ENCODE results near the gene RAB40B. TPM values are rescaled to one million over a fixed set of nuclear protein-coding genes. Genes with fewer than 3 reads are reported as not detected.

Gene RAB40B
- total and polyA plus RNA-seq, 2 of the 4 experiments (the other 2 are of a cell fraction), result 14.9 to 20.0 TPM

DNA sequence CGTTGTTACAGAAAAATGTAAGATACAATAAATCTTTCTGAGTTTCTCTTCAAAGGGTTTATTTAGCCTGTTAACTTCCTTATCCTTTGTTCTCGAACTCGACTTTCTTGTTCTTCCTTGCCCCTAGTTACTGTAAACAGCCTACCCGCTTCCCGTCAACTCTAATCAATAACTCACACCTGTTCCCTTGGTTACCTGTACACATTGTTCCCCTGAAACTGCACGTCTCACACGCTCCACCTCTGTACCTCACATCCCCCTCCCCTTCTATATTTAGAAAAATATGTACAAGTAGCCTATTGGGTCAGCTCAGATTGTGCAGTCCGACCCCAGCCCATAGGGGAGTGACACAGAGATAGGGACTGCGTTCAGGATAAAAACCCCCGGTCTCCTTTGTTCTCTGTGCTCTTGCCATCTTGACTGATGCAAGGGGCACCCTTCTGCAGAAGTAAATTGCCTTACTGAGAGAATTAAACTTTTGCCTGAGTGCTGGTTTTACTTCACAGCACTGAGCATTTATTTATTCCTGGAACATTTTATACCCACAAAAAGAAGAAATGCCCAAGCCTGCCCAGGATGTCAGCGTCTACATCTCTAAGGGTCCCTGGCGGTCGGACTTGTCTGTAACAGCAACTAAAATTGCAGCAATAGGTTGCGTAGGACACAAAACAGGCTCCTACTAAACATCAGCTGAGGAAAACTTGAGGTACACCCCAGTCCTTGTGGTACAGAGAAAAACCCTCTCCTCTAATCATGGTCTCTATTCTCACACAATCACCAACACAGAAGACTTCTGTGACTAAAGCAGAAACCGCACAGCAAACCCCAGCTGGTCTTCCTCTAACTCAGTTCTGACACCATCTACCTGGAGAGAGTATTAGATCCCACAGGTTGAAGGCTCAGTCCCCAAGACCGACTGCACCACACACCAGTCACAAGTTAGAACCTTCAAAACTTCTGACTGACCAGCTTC lies 61.6 kb downstream of the RAB40B start:
- peaks cover 34% of the 10 kb centered on the region for H3K36me3 ChIP-seq (ENCODE audit: control insufficient read depth, insufficient read depth, low read length)
- H3K27me3 ChIP-seq (ENCODE audit: control insufficient read depth, insufficient read depth, low read length), result no peaks in the 10 kb centered on the region
- TF ChIP-seq RFX5 (IDR thresholded peaks at IDR 0.05; ENCODE audit: low read depth, low read length) (no peak), NFE2L2 (IDR thresholded peaks at IDR 0.05; ENCODE audit: low read depth, low read length) (no peak), SMC3 (IDR thresholded peaks at IDR 0.05; ENCODE audit: low read depth, low read length) (no peak), MAFK (IDR thresholded peaks at IDR 0.05; ENCODE audit: low read depth, low read length) (no peak), BHLHE40 (IDR thresholded peaks at IDR 0.05; ENCODE audit: low read depth, low read length) (no peak), RCOR1 (IDR thresholded peaks at IDR 0.05; ENCODE audit: insufficient replicate concordance, low read length) (no peak), CHD1 (IDR thresholded peaks at IDR 0.05; ENCODE audit: low read depth, low read length) (no peak)
- TF ChIP-seq, protein P1, sequence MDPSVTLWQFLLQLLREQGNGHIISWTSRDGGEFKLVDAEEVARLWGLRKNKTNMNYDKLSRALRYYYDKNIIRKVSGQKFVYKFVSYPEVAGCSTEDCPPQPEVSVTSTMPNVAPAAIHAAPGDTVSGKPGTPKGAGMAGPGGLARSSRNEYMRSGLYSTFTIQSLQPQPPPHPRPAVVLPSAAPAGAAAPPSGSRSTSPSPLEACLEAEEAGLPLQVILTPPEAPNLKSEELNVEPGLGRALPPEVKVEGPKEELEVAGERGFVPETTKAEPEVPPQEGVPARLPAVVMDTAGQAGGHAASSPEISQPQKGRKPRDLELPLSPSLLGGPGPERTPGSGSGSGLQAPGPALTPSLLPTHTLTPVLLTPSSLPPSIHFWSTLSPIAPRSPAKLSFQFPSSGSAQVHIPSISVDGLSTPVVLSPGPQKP (IDR thresholded peaks at IDR 0.05; ENCODE audit: borderline replicate concordance, low read depth, low read length), result no peak
- TF ChIP-seq, protein P2, sequence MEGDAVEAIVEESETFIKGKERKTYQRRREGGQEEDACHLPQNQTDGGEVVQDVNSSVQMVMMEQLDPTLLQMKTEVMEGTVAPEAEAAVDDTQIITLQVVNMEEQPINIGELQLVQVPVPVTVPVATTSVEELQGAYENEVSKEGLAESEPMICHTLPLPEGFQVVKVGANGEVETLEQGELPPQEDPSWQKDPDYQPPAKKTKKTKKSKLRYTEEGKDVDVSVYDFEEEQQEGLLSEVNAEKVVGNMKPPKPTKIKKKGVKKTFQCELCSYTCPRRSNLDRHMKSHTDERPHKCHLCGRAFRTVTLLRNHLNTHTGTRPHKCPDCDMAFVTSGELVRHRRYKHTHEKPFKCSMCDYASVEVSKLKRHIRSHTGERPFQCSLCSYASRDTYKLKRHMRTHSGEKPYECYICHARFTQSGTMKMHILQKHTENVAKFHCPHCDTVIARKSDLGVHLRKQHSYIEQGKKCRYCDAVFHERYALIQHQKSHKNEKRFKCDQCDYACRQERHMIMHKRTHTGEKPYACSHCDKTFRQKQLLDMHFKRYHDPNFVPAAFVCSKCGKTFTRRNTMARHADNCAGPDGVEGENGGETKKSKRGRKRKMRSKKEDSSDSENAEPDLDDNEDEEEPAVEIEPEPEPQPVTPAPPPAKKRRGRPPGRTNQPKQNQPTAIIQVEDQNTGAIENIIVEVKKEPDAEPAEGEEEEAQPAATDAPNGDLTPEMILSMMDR (conservative IDR thresholded peaks at IDR 0.05; ENCODE audit: low read depth, low read length), result no peak
- no peak overlapping the region for H2BK5ac ChIP-seq (ENCODE audit: low read depth, low read length, poor library complexity, severe bottlenecking)
- no peak overlapping the region for H3K27ac ChIP-seq (ENCODE audit: insufficient read depth, low read length)
- no peak overlapping the region for H3K18ac ChIP-seq (ENCODE audit: low read depth, low read length)
- no peak overlapping the region for H2AK5ac ChIP-seq (ENCODE audit: low read depth, low read length)
- WGBS, 2 experiments (ENCODE audit: extremely low coverage in 2 of 2, insufficient read length in 1 of 2), result 68% methylated on average over 3 of the region's 16 CpGs; no CpG with 5 or more reads in 1 of the 2 experiments
- no peak overlapping the region for H3K23ac ChIP-seq (ENCODE audit: low read depth, low read length)
- no peak overlapping the region for H2BK15ac ChIP-seq (ENCODE audit: low read depth, low read length)
- no peak overlapping the region for H4K5ac ChIP-seq (ENCODE audit: low read depth, low read length)
- no peak overlapping the region for H3K56ac ChIP-seq (ENCODE audit: extremely low read depth, insufficient read depth, low read length)
- peaks cover 26 to 69% of the 10 kb centered on the region in 2 experiments for H3K79me1 ChIP-seq (ENCODE audit: low read depth in 1 of 2, low read length in 2 of 2)
- H3K4ac ChIP-seq (ENCODE audit: low read depth, low read length), result no peak overlapping the region
- intact Hi-C loops (cut with micrococcal nuclease) (no loop called here), in situ Hi-C loops (cut with MboI; ENCODE audit: low sequenced_read_pairs) (no loop called here), dilution Hi-C loops (cut with HindIII; ENCODE audit: low sequenced_read_pairs, unreplicated experiment) (no loop called here)
- no peak for ATAC-seq (ENCODE audit: low read depth)
- H3K9me3 ChIP-seq (ENCODE audit: control insufficient read depth, insufficient read depth, low read length), result no peaks in the 10 kb centered on the region
- H3K9ac ChIP-seq (ENCODE audit: low read depth, low read length), result no peak overlapping the region
- peaks cover 1% of the 10 kb centered on the region; the same call in 1 of the 2 replicates for H3K4me1 ChIP-seq (ENCODE audit: control insufficient read depth, insufficient read depth, low read length)
- peaks cover 10% of the 10 kb centered on the region; the same call in 1 of the 2 replicates for H3K9me1 ChIP-seq (ENCODE audit: insufficient read depth, low read length)
- no peak overlapping the region for H2AFZ ChIP-seq (replicated peaks; ENCODE audit: low read length, poor library complexity)
- no peak overlapping the region for H2BK120ac ChIP-seq (ENCODE audit: low read depth, low read length)
- H2AK9ac ChIP-seq (replicated peaks; ENCODE audit: low read depth, low read length, poor library complexity), result no peak overlapping the region
- H2BK20ac ChIP-seq (ENCODE audit: low read depth, low read length), result no peak overlapping the region
- CTCF ChIA-PET, result interaction anchor here (0.6 to 0.7 kb wide), 2 partner anchors 26 to 143 kb away, joined by 3 to 4 read pairs; no protein-coding TSS in a partner anchor
- no peak overlapping the region for H3K4me3 ChIP-seq (ENCODE audit: insufficient read depth, low read depth, low read length)
- H3K4me2 ChIP-seq (ENCODE audit: low read depth, low read length), result no peak overlapping the region
- H3K14ac ChIP-seq (replicated peaks; ENCODE audit: low read depth, low read length), result no peak overlapping the region
- DNase-seq, result no peak
- no peak overlapping the region for H4K8ac ChIP-seq (ENCODE audit: low read depth in 2 of 2, low read length in 2 of 2)
- POLR2A ChIA-PET (ENCODE audit: unreplicated experiment), result no interaction called here
- no TSS peak for BruUV-seq (replicated peaks)
- H4K91ac ChIP-seq (ENCODE audit: insufficient read depth, low read depth, low read length), result no peak overlapping the region
- peaks cover 77% of the 10 kb centered on the region for H4K20me1 ChIP-seq (ENCODE audit: insufficient read depth, low read length)
